ENCODE measurements around the gene FDPS.

Gene FDPS

DNA sequence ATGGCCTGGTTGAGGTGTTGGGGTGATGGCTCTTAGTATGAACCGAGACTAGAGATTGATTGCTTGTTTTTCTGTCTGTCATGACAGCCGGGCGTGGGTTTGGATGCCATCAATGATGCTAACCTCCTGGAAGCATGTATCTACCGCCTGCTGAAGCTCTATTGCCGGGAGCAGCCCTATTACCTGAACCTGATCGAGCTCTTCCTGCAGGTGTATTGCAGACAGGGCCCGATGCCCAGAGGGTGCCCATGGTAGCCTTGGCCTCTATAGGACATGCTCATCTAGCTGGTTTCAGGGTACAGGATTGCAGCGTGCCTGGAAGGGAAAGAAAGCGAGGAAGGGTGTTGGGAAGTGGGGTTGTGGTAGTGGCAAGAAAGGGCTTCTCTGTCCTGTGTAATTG lies 9.4 kb downstream of the FDPS start:
- H3K9me3 Mint-ChIP-seq, result no peaks in the 10 kb centered on the region
- H3K4me1 Mint-ChIP-seq (ENCODE audit: low read depth), result peaks cover 46% of the 10 kb centered on the region
- peaks cover 6% of the 10 kb centered on the region for H3K27me3 Mint-ChIP-seq
- peaks cover 75% of the 10 kb centered on the region for H3K36me3 Mint-ChIP-seq (ENCODE audit: low read depth)
- H3K27ac Mint-ChIP-seq, result no peak overlapping the region
- intact Hi-C loops (cut with micrococcal nuclease), result no loop called here
- no peak overlapping the region for H3K4me3 Mint-ChIP-seq

DNA sequence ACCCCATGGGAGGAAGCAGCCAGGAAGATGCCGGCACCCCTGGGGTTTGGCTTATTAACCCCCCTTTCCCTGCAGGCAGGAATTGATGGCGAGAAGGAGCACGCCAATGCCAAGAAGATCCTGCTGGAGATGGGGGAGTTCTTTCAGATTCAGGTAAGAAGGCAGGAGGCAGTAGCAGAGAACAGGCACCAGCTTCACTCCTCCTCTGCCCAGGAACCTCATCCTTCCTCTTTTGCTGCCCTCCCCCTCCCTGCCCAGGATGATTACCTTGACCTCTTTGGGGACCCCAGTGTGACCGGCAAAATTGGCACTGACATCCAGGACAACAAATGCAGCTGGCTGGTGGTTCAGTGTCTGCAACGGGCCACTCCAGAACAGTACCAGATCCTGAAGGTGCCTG lies 10.9 kb downstream of the FDPS start:
- Mint-ChIP-seq H3K4me3 (no peak overlapping the region), H3K9me3 (no peaks in the 10 kb centered on the region), H3K36me3 (ENCODE audit: low read depth) (peaks cover 61% of the 10 kb centered on the region), H3K27ac (no peak overlapping the region), H3K4me1 (ENCODE audit: low read depth) (peaks cover 40% of the 10 kb centered on the region), H3K27me3 (peaks cover 6% of the 10 kb centered on the region)
- intact Hi-C loops (cut with micrococcal nuclease), result no loop called here

DNA sequence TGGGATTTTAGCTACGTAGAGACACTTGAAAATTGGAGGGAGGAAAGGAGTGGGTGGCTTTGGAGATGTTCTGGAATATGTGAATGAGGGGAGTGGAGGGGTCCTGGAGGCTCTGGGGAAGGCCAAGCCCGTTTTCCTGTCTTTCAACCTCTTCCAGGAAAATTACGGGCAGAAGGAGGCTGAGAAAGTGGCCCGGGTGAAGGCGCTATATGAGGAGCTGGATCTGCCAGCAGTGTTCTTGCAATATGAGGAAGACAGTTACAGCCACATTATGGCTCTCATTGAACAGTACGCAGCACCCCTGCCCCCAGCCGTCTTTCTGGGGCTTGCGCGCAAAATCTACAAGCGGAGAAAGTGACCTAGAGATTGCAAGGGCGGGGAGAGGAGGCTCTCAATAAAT lies 11.6 kb downstream of the FDPS start:
- intact Hi-C loops (cut with micrococcal nuclease), result no loop called here
- peaks cover 61% of the 10 kb centered on the region for H3K36me3 Mint-ChIP-seq (ENCODE audit: low read depth)

DNA sequence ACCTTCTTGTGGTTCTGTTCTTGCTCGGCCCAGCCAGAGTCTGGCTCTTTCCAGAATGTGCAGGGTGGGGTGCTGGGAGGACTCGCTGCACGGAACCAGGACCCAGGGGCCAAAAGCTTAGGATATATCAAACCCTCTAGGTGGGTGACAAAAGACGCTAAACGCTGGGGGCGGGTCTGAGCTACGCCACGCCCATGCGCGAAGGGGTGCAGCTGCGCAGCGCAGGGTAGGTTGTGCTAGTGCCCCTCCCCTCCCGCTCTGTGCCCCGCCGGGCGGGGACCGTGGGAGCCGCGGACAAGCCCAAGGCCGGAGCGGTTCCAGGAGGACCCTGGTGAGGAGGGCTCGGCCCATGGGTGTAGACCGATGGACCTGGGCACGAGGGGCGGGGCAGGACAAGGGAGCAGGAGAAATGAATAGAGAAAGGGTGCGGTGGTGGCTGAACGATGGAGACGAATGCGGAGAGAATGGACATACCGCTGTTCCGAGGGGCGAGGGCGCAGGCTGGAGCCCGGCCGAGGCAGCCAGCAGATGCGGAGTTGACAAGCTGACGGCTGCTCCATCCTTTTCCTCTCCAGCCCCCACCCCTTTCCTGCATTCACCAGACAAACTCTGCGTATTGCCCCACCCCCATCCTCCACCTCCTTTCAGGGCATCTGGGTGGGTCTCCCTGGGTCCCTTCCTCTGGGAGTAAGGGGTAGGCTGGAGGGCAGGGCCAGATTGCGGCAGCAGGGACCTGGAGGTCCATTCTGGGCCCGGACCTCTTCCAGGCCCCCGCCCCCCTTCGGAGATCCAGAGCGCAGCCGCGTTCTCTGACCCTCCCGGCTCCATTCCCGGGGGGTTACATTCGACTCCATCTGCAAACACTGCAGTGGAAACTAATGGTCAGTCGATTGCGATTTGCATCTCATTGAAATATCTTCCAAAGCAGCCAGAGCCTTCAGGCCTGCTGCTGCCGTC lies 12.3 kb downstream of the FDPS start, which contains the start of gene RUSC1:
Gene RUSC1 (plus strand): TSS at position 234 of the 957 bp plus-strand sequence. CDS start 880 bp downstream, outside the sequence.
- peaks cover 52% of the 10 kb centered on the region for H3K4me1 Mint-ChIP-seq (ENCODE audit: low read depth)
- peaks cover 6% of the 10 kb centered on the region for H3K27me3 Mint-ChIP-seq
- H3K36me3 Mint-ChIP-seq (ENCODE audit: low read depth), result peaks cover 58% of the 10 kb centered on the region
- intact Hi-C loops (cut with micrococcal nuclease), result no loop called here
- no peaks in the 10 kb centered on the region for H3K9me3 Mint-ChIP-seq
- H3K4me3 Mint-ChIP-seq, result peak within 1 kb of the TSS; percentile 80
- peak within 1 kb of the TSS; percentile 61 for H3K27ac Mint-ChIP-seq

More for the DNA sequence above, 11.6 kb downstream of the FDPS start:
- H3K27ac Mint-ChIP-seq, result peak overlapping the region; percentile 61
- no peaks in the 10 kb centered on the region for H3K9me3 Mint-ChIP-seq
- H3K4me3 Mint-ChIP-seq, result peak overlapping the region; percentile 80
- peaks cover 6% of the 10 kb centered on the region for H3K27me3 Mint-ChIP-seq
- H3K4me1 Mint-ChIP-seq (ENCODE audit: low read depth), result peaks cover 45% of the 10 kb centered on the region

DNA sequence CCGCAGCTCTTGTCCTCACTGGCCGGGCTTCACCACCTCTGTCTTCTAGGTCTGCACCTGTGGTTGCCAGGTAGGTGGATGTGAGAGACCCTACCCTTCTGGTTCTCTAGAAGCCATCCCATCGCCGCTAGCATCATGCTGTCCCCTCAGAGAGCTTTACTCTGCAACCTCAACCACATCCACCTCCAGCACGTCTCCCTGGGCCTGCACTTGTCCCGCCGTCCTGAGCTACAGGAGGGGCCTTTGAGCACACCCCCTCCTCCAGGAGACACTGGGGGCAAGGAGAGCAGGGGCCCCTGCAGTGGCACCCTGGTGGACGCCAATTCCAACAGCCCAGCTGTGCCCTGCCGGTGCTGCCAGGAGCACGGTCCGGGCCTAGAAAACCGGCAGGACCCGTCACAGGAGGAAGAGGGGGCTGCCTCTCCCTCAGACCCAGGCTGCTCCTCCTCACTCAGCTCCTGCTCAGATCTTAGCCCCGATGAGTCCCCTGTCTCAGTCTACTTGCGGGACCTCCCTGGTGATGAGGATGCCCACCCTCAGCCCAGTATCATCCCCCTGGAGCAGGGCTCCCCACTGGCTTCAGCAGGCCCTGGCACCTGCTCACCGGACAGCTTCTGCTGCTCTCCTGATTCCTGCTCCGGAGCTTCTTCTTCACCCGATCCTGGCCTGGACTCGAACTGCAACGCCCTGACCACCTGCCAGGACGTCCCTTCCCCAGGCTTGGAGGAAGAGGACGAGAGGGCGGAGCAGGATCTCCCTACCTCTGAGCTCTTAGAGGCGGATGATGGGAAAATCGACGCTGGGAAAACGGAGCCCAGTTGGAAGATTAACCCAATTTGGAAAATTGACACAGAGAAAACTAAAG lies 13.2 kb downstream of the FDPS start:
- peak overlapping the region; percentile 92 for H3K4me3 Mint-ChIP-seq
- intact Hi-C loops (cut with micrococcal nuclease), result loop anchor here (2.0 kb wide), 1 partner anchor 13 kb away; the partner anchor contains the start of gene FDPS
- H3K4me1 Mint-ChIP-seq (ENCODE audit: low read depth), result peaks cover 61% of the 10 kb centered on the region
- peaks cover 6% of the 10 kb centered on the region for H3K27me3 Mint-ChIP-seq
- peak overlapping the region; percentile 89 for H3K27ac Mint-ChIP-seq
- peaks cover 58% of the 10 kb centered on the region for H3K36me3 Mint-ChIP-seq (ENCODE audit: low read depth)
- H3K9me3 Mint-ChIP-seq, result no peaks in the 10 kb centered on the region

DNA sequence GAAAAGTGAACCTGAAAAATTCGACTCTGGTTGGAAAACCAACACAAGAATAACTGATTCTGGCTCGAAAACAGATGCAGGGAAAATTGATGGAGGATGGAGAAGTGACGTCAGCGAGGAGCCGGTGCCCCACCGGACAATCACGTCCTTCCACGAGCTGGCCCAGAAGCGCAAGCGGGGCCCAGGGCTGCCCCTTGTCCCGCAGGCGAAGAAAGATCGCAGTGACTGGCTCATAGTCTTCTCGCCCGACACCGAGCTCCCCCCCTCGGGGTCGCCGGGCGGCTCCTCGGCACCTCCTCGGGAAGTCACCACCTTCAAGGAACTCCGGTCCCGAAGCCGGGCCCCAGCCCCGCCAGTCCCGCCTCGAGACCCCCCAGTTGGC lies 13.9 kb downstream of the FDPS start:
- Mint-ChIP-seq H3K36me3 (ENCODE audit: low read depth) (peaks cover 59% of the 10 kb centered on the region), H3K27me3 (peaks cover 6% of the 10 kb centered on the region), H3K27ac (peak overlapping the region; percentile 89), H3K4me1 (ENCODE audit: low read depth) (peaks cover 61% of the 10 kb centered on the region), H3K9me3 (no peaks in the 10 kb centered on the region), H3K4me3 (peak overlapping the region; percentile 92)
- intact Hi-C loops (cut with micrococcal nuclease), result loop anchor here (2.0 kb wide), 1 partner anchor 14 kb away; the partner anchor contains the start of gene FDPS

DNA sequence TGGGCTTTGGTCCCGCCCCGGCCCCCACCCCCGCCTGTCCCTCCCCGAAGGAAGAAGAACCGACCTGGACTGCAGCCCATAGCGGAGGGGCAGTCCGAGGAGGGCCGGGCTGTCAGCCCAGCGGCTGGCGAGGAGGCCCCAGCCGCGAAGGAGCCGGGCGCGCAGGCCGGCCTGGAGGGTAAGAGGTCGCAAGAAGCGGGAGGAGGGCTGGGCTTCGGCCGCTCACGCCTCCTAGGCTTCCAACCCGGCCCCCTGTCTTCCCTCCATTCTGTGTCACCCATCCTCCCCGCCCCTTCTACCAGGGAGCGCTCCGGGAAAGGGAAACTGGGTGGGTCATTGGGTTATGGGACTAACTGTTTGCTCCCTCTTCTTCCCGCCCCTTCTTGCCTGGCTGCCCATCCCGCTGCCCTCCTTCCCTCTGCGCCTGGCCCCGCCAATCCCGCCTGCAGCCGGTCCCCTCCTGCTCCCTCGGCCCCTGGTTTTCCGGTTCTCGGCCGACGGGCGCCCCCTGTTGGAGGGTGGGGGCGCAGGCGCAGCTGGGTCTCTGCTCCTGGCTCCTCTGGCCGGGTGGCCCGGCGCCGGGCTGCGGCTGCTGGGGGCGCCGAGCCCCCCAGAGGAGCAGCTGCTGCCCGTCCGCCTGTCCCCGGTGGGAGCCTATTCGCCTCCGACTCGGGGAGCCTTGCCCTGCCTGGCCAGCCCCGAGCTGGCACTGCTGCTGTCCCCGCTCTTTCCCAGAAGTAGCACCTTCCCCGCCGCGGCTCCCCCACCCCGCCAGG lies 14.5 kb downstream of the FDPS start:
- peak overlapping the region; percentile 89 for H3K27ac Mint-ChIP-seq
- intact Hi-C loops (cut with micrococcal nuclease), result loop anchor here (1.0 to 2.0 kb wide), 3 partner anchors 14 to 50 kb away; partner anchors contain the start of genes CLK2, FDPS and HCN3
- H3K36me3 Mint-ChIP-seq (ENCODE audit: low read depth), result peaks cover 59% of the 10 kb centered on the region
- H3K4me3 Mint-ChIP-seq, result peak overlapping the region; percentile 92
- peaks cover 6% of the 10 kb centered on the region for H3K27me3 Mint-ChIP-seq
- no peaks in the 10 kb centered on the region for H3K9me3 Mint-ChIP-seq
- peaks cover 61% of the 10 kb centered on the region for H3K4me1 Mint-ChIP-seq (ENCODE audit: low read depth)

DNA sequence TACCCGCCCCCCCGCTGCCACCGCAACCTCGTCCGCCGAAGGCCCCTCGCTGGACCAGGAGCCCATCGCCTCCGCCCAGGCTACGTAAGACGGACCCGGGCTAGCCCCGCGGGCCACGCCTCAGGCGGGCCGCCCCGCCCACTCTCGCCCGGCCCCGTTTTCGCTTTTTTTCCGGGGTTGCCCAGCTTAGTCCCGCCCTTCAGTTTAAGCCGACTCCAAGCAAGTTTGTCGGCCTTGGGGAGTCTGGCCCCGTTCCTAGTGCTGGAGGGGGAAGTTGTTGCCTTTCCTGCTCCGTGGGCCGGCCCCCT lies 15.0 kb downstream of the FDPS start:
- peaks cover 59% of the 10 kb centered on the region for H3K36me3 Mint-ChIP-seq (ENCODE audit: low read depth)
- no peaks in the 10 kb centered on the region for H3K9me3 Mint-ChIP-seq
- H3K27ac Mint-ChIP-seq, result peak overlapping the region; percentile 89
- intact Hi-C loops (cut with micrococcal nuclease), result loop anchor here (1.0 to 2.0 kb wide), 4 partner anchors 15 to 73 kb away; partner anchors contain the start of genes CLK2, FDPS and HCN3
- H3K4me3 Mint-ChIP-seq, result peak overlapping the region; percentile 92
- peaks cover 6% of the 10 kb centered on the region for H3K27me3 Mint-ChIP-seq
- peaks cover 61% of the 10 kb centered on the region for H3K4me1 Mint-ChIP-seq (ENCODE audit: low read depth)

DNA sequence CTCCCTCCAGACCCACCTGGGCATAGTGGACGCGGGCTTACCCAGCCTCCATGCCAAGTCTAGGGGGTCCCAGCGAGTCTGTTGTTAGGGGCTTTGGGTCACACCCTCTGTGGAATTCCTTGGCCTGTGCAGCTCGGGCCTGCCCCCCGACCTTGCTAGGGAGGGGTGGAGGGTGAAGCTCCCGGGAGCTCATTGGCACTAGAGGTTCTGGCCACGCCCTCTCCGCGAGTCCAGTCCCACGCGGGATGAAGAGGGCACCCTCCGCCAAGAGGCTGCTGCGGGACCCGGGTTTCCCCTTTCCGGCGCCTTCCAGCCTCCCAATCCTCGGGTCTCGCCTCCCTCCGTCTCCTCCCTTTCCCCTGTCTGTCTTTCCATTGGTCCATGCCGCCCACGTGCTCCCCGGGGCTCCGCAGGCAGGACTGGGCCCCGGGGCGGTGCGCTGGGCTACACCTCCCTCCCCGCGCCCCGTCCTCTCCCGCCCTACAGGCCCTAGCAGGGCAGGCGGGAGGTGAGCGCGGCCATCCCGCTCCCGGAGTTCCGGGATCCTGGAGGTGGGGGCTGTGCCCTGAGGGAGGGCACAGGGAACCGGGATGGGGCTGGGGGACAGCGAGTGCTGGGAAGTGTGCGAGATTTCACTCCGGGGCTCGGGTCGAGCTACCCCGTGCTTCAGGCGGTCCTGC lies 15.5 kb downstream of the FDPS start:
- peak overlapping the region; percentile 92 for H3K4me3 Mint-ChIP-seq
- H3K27ac Mint-ChIP-seq, result peak overlapping the region; percentile 89
- H3K4me1 Mint-ChIP-seq (ENCODE audit: low read depth), result peaks cover 56% of the 10 kb centered on the region
- peaks cover 6% of the 10 kb centered on the region for H3K27me3 Mint-ChIP-seq
- H3K9me3 Mint-ChIP-seq, result no peaks in the 10 kb centered on the region
- H3K36me3 Mint-ChIP-seq (ENCODE audit: low read depth), result peaks cover 58% of the 10 kb centered on the region
- intact Hi-C loops (cut with micrococcal nuclease), result loop anchor here (2.0 kb wide), 1 partner anchor 73 kb away; no protein-coding TSS in a partner anchor

DNA sequence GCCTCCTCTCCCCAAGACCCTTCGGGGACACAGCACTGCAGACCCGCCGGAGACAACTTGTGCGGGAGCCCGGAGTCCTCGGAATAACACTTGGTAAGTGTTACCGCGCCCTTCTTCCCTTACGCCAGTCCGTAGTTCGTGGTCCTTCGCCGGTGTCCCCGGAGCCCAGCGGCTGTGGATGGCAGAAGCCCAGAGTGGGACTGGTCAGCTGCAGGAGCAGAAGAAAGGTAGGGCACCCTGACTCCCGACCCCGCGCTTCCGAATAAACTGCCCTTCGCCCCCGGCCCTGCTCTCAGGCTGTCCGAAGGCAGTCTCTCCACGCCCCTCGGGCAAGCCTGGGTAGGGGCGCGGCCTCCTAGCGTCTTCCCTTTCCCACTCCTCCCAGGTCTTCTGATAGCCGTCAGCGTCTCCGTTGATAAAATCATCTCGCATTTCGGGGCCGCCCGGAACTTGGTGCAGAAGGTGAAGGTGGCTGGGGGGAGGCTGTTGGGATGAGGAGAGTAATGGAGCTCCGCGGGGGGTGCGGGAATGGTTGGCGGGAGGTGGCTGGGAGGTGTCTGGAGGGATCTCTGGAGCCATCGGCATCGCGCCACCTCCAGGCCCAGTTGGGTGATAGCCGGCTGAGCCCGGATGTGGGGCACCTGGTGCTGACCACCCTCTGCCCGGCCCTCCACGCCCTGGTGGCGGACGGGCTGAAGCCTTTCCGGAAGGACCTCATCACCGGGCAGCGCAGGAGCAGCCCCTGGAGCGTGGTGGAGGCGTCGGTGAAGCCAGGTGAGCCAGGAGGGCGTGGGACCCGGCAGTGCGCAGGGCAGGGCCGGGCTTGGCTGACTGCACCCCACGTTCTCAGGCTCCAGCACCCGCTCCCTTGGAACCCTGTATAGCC lies 16.3 kb downstream of the FDPS start:
- intact Hi-C loops (cut with micrococcal nuclease), result loop anchor here (2.0 kb wide), 1 partner anchor 74 kb away; no protein-coding TSS in a partner anchor
- H3K27ac Mint-ChIP-seq, result peak overlapping the region; percentile 89
- no peaks in the 10 kb centered on the region for H3K9me3 Mint-ChIP-seq
- peaks cover 6% of the 10 kb centered on the region for H3K27me3 Mint-ChIP-seq
- peaks cover 53% of the 10 kb centered on the region for H3K4me1 Mint-ChIP-seq (ENCODE audit: low read depth)
- H3K36me3 Mint-ChIP-seq (ENCODE audit: low read depth), result peaks cover 56% of the 10 kb centered on the region
- peak overlapping the region; percentile 92 for H3K4me3 Mint-ChIP-seq

DNA sequence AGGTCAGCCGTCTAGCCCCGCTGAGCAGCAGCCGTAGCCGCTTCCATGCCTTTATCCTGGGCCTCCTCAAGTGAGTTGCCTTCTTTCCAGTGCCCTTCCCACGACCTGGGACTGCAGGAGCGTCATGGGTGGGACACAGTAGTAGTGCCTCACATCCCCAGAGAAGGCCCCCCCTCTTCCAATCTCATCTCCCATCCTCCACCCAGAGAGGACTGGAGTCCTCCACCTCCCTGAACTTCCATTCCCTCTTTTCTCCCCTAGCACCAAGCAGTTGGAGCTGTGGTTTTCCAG lies 16.9 kb downstream of the FDPS start:
- intact Hi-C loops (cut with micrococcal nuclease), result loop anchor here (2.0 kb wide), 1 partner anchor 75 kb away; no protein-coding TSS in a partner anchor
- Mint-ChIP-seq H3K27ac (peak overlapping the region; percentile 89), H3K4me3 (peak overlapping the region; percentile 92), H3K9me3 (no peaks in the 10 kb centered on the region), H3K27me3 (peaks cover 6% of the 10 kb centered on the region), H3K36me3 (ENCODE audit: low read depth) (peaks cover 57% of the 10 kb centered on the region), H3K4me1 (ENCODE audit: low read depth) (peaks cover 53% of the 10 kb centered on the region)

DNA sequence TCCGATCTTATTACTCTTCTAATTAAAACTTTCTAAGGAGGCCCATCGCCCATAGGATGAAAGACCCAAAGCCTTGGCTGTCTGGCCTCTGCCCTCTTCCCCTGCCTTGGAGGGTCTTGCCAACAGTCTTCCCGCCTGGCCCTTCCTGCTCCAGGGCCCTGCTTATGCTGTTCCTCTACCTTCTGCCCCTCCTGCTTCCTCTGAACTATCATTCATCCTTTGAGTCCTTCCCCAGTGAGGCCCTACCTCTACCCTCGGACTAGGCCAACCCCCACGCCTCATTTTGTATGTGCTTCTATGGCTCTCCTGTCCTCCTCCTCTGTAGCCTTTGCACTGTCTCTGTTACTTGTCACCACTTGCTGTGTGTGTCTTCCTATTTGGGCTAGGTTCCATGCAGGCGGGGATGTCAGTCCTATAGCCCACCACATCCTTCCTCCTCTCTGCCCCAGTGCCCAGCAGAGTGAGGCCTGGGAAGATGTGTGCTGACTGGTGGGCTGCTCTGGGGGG lies 17.4 kb downstream of the FDPS start:
- peaks cover 62% of the 10 kb centered on the region for H3K36me3 Mint-ChIP-seq (ENCODE audit: low read depth)
- H3K4me3 Mint-ChIP-seq, result peak overlapping the region; percentile 37
- no peak overlapping the region for H3K27ac Mint-ChIP-seq
- peaks cover 53% of the 10 kb centered on the region for H3K4me1 Mint-ChIP-seq (ENCODE audit: low read depth)
- H3K9me3 Mint-ChIP-seq, result no peaks in the 10 kb centered on the region
- H3K27me3 Mint-ChIP-seq, result peaks cover 4% of the 10 kb centered on the region
- intact Hi-C loops (cut with micrococcal nuclease), result no loop called here

Data from dendritic cell treated with granulocyte-macrophage colony-stimulating factor and Interleukin-4, amounts not matched to agents 40 ng/mL and 50 ng/mL, for 4 days (primary cell).